ENCODE results near the gene TNFRSF1B.

Gene TNFRSF1B

GRCh38 chr1:12179111-12179519, 12.3 kb downstream of the TNFRSF1B start:
- Mint-ChIP-seq H3K4me3 (peak overlapping the region; percentile 64), H3K9me3 (no peaks in the 10 kb centered on the region), H3K27ac (peak overlapping the region; percentile 99), H3K36me3 (peaks cover 59% of the 10 kb centered on the region), H3K4me1 (peaks cover 90% of the 10 kb centered on the region), H3K27me3 (no peaks in the 10 kb centered on the region)
- peak; percentile 88 for DNase-seq
- CTCF ChIA-PET: interaction anchor here (0.7 to 13.6 kb wide), 9 partner anchors 10 to 56 kb away, joined by 3 to 116 read pairs (median 4); no protein-coding TSS in a partner anchor

GRCh38 chr1:12179676-12180075, 12.9 kb downstream of the TNFRSF1B start:
- Mint-ChIP-seq H3K27me3 (no peaks in the 10 kb centered on the region), H3K4me3 (no peak overlapping the region), H3K4me1 (peaks cover 86% of the 10 kb centered on the region), H3K36me3 (peaks cover 57% of the 10 kb centered on the region), H3K9me3 (no peaks in the 10 kb centered on the region), H3K27ac (peak overlapping the region; percentile 99)
- no peak for DNase-seq
- CTCF ChIA-PET: interaction anchor here (1.3 to 13.6 kb wide), 4 partner anchors 11 to 56 kb away, joined by 4 to 116 read pairs (median 6); no protein-coding TSS in a partner anchor

GRCh38 chr1:12180315-12180714, 13.5 kb downstream of the TNFRSF1B start:
- DNase-seq: no peak
- CTCF ChIA-PET: interaction anchor here (13.6 kb wide), 1 partner anchor 57 kb away, joined by 116 read pairs; no protein-coding TSS in a partner anchor
- Mint-ChIP-seq H3K36me3 (peaks cover 53% of the 10 kb centered on the region), H3K27ac (no peak overlapping the region), H3K9me3 (no peaks in the 10 kb centered on the region), H3K27me3 (no peaks in the 10 kb centered on the region), H3K4me3 (no peak overlapping the region), H3K4me1 (peaks cover 84% of the 10 kb centered on the region)

GRCh38 chr1:12180903-12181302, 14.1 kb downstream of the TNFRSF1B start:
- DNase-seq: no peak
- H3K4me3 Mint-ChIP-seq: no peak overlapping the region
- no peaks in the 10 kb centered on the region for H3K9me3 Mint-ChIP-seq
- CTCF ChIA-PET: interaction anchor here (13.6 kb wide), 1 partner anchor 57 kb away, joined by 116 read pairs; no protein-coding TSS in a partner anchor
- no peaks in the 10 kb centered on the region for H3K27me3 Mint-ChIP-seq
- peaks cover 79% of the 10 kb centered on the region for H3K4me1 Mint-ChIP-seq
- H3K27ac Mint-ChIP-seq: no peak overlapping the region
- peaks cover 50% of the 10 kb centered on the region for H3K36me3 Mint-ChIP-seq

- DNase-seq: no peak
- CTCF ChIA-PET: interaction anchor here (13.6 kb wide), 1 partner anchor 58 kb away, joined by 116 read pairs; no protein-coding TSS in a partner anchor
- peaks cover 44% of the 10 kb centered on the region for H3K36me3 Mint-ChIP-seq
- no peak overlapping the region for H3K4me3 Mint-ChIP-seq
- H3K4me1 Mint-ChIP-seq: peaks cover 76% of the 10 kb centered on the region
- no peak overlapping the region for H3K27ac Mint-ChIP-seq
- no peaks in the 10 kb centered on the region for H3K27me3 Mint-ChIP-seq
- no peaks in the 10 kb centered on the region for H3K9me3 Mint-ChIP-seq
Observed at GRCh38 chr1:12181568-12181967, 14.8 kb downstream of the TNFRSF1B start.

- Mint-ChIP-seq H3K4me3 (no peak overlapping the region), H3K4me1 (peaks cover 70% of the 10 kb centered on the region), H3K9me3 (no peaks in the 10 kb centered on the region), H3K27ac (peak overlapping the region; percentile 33), H3K27me3 (no peaks in the 10 kb centered on the region), H3K36me3 (peaks cover 46% of the 10 kb centered on the region)
- CTCF ChIA-PET: interaction anchor here (1.4 to 13.6 kb wide), 3 partner anchors 25 to 64 kb away, joined by 3 to 116 read pairs (median 4); no protein-coding TSS in a partner anchor
- DNase-seq: no peak
Observed at GRCh38 chr1:12182410-12182984, 15.7 kb downstream of the TNFRSF1B start.

GRCh38 chr1:12183095-12183794, 16.5 kb downstream of the TNFRSF1B start:
- CTCF ChIA-PET: interaction anchor here (0.7 to 13.6 kb wide), 4 partner anchors 24 to 106 kb away, joined by 3 to 116 read pairs (median 4); no protein-coding TSS in a partner anchor
- DNase-seq: no peak
- Mint-ChIP-seq H3K27ac (no peak overlapping the region), H3K4me3 (no peak overlapping the region), H3K36me3 (peaks cover 49% of the 10 kb centered on the region), H3K27me3 (no peaks in the 10 kb centered on the region), H3K9me3 (no peaks in the 10 kb centered on the region), H3K4me1 (peaks cover 69% of the 10 kb centered on the region)

- Mint-ChIP-seq H3K27me3 (no peaks in the 10 kb centered on the region), H3K4me3 (no peak overlapping the region), H3K36me3 (peaks cover 44% of the 10 kb centered on the region), H3K27ac (no peak overlapping the region), H3K4me1 (peaks cover 65% of the 10 kb centered on the region), H3K9me3 (no peaks in the 10 kb centered on the region)
- CTCF ChIA-PET: interaction anchor here (13.6 kb wide), 1 partner anchor 61 kb away, joined by 116 read pairs; no protein-coding TSS in a partner anchor
- DNase-seq: no peak
Observed at GRCh38 chr1:12184008-12184681, 17.4 kb downstream of the TNFRSF1B start.

GRCh38 chr1:12185036-12185917, 18.5 kb downstream of the TNFRSF1B start:
- Mint-ChIP-seq H3K36me3 (peaks cover 44% of the 10 kb centered on the region), H3K27ac (no peak overlapping the region), H3K4me1 (peaks cover 61% of the 10 kb centered on the region), H3K4me3 (no peak overlapping the region), H3K27me3 (no peaks in the 10 kb centered on the region), H3K9me3 (no peaks in the 10 kb centered on the region)
- DNase-seq: no peak
- CTCF ChIA-PET: interaction anchor here (13.6 kb wide), 1 partner anchor 62 kb away, joined by 116 read pairs; no protein-coding TSS in a partner anchor

GRCh38 chr1:12185918-12186678, 19.3 kb downstream of the TNFRSF1B start:
- H3K36me3 Mint-ChIP-seq: peaks cover 46% of the 10 kb centered on the region
- peak overlapping the region; percentile 69 for H3K27ac Mint-ChIP-seq
- CTCF ChIA-PET: interaction anchor here (1.4 to 13.6 kb wide), 2 partner anchors 8 to 63 kb away, joined by 4 to 116 read pairs; no protein-coding TSS in a partner anchor
- no peak overlapping the region for H3K4me3 Mint-ChIP-seq
- DNase-seq: no peak
- H3K27me3 Mint-ChIP-seq: no peaks in the 10 kb centered on the region
- peaks cover 56% of the 10 kb centered on the region for H3K4me1 Mint-ChIP-seq
- no peaks in the 10 kb centered on the region for H3K9me3 Mint-ChIP-seq

GRCh38 chr1:12186679-12186985, 19.8 kb downstream of the TNFRSF1B start:
- CTCF ChIA-PET: interaction anchor here (1.4 kb wide), 1 partner anchor 9 kb away, joined by 4 read pairs; no protein-coding TSS in a partner anchor
- Mint-ChIP-seq H3K9me3 (no peaks in the 10 kb centered on the region), H3K4me1 (peaks cover 52% of the 10 kb centered on the region), H3K27me3 (no peaks in the 10 kb centered on the region), H3K4me3 (no peak overlapping the region), H3K36me3 (peaks cover 48% of the 10 kb centered on the region), H3K27ac (peak overlapping the region; percentile 69)
- DNase-seq: no peak

GRCh38 chr1:12188115-12188514, 21.3 kb downstream of the TNFRSF1B start:
- Mint-ChIP-seq H3K4me3 (no peak overlapping the region), H3K36me3 (peaks cover 48% of the 10 kb centered on the region), H3K27ac (no peak overlapping the region), H3K27me3 (no peaks in the 10 kb centered on the region), H3K9me3 (no peaks in the 10 kb centered on the region), H3K4me1 (peaks cover 43% of the 10 kb centered on the region)
- no peak for DNase-seq
- CTCF ChIA-PET: interaction anchor here (1.7 to 2.3 kb wide), 2 partner anchors 13 to 63 kb away, joined by 5 to 8 read pairs; no protein-coding TSS in a partner anchor

All from activated naive CD4-positive, alpha-beta T cell treated with anti-CD3 and anti-CD28 coated beads, Interleukin-2, amount 10 ng/mL, durations not matched to agents 7 days and 5 days (primary cell).